ENCODE results near the gene RNF19B.

RNF19B gene

GRCh38 chr1:32902535-32902920 is 62.1 kb downstream of the RNF19B start:
- H3K4me3 ChIP-seq (ENCODE audit: low read depth, low read length) = no peak overlapping the region

GRCh38 chr1:32901823-32902534 is 62.6 kb downstream of the RNF19B start:
- peak overlapping the region; percentile 31 for H3K4me3 ChIP-seq (ENCODE audit: low read depth, low read length)

- H3K4me3 ChIP-seq (ENCODE audit: low read depth, low read length) = peak within 1 kb of the TSS; percentile 39
Measured at GRCh38 chr1:32900956-32901822, 63.4 kb downstream of the RNF19B start, which contains the start of gene TMEM54. TSS of gene TMEM54 (minus strand) at chr1:32901389. CDS start at chr1:32901238, 151 bp downstream.

DNA sequence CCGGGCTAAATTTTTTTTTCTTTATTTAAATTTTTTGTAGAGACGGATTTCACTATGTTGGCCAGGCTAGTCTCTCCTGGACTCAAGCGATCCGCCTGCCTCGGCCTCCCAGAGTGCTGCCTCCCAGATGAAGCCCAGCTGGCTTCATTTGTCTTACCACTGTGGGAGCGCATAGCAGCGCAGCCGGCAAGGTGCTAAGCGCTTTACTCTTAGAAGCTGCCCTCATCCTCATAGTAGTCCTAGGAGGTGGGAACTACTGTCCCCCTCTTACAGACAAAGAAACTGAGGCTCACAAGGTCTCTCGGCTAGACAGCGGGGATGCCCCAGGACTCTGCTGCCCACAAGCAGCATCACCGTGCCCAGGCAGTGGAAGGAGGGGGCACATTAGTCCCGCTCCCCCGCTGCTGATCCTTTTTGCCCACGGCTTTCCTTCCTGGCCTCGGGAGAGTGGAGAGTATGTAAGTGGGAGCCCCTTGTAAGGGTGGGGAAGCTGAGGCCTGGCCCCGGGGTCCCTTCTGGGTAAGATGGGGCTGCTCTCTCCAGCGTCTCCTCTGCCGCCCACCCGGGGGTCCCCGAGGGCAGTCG is 64.1 kb downstream of the RNF19B start:
- peak overlapping the region; percentile 39 for H3K4me3 ChIP-seq (ENCODE audit: low read depth, low read length)

DNA sequence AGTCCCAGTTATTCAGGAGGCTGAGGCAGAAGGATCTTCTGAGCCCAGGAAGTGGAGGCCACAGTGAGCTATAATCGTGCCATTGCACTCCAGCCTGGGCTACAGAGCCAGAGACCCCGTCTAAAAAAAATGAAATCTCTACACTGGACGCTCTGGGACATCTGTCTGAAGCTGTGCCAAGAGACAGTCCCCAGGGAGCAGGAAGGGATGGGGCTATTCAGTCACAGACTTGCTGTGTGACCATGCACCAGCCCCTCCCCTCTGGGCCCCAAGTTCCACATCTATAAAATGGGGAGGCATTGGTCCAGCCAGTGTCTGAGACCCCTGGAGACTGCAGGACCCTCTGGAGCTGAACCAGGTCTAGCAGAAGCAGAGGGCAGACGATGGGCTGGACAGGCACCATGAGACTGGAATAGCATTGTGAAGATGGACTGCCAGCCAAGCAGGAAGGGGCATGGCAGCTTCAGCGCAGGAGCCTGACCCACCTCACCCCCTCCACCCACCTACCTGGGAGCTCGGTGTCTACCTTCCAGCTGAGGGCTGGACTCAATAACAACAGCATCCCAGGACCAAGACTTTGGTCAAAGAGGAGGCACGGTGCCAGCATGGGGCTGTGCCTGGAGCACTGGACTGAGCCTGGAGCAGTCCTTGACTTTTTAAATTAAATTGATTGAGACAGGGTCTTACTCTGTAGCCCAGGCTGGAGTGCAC is 64.9 kb downstream of the RNF19B start:
- H3K4me3 ChIP-seq (ENCODE audit: low read depth, low read length) = no peak overlapping the region

DNA sequence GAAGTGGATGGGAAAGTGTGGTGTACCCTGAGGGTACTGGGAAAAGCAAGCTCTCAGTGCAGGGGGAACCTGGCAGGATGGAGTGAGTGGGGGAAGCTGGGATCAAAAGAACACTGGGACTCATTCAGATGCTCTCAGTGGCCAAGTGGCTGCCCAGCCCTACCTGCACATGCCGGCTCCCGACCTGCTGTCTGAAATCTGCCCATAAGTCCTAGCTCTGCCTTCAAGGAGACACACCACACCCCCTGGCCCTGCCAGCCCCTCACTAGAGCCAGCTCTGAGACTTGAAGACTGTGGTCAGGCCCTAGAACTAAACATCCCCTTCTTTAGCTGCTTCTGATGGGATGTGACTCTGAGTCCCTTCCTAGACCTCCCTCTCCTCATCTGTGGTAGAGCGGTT is 65.7 kb downstream of the RNF19B start:
- no peak overlapping the region for H3K4me3 ChIP-seq (ENCODE audit: low read depth, low read length)

GRCh38 chr1:32898056-32898455 is 66.6 kb downstream of the RNF19B start:
- no peak overlapping the region for H3K4me3 ChIP-seq (ENCODE audit: low read depth, low read length)

DNA sequence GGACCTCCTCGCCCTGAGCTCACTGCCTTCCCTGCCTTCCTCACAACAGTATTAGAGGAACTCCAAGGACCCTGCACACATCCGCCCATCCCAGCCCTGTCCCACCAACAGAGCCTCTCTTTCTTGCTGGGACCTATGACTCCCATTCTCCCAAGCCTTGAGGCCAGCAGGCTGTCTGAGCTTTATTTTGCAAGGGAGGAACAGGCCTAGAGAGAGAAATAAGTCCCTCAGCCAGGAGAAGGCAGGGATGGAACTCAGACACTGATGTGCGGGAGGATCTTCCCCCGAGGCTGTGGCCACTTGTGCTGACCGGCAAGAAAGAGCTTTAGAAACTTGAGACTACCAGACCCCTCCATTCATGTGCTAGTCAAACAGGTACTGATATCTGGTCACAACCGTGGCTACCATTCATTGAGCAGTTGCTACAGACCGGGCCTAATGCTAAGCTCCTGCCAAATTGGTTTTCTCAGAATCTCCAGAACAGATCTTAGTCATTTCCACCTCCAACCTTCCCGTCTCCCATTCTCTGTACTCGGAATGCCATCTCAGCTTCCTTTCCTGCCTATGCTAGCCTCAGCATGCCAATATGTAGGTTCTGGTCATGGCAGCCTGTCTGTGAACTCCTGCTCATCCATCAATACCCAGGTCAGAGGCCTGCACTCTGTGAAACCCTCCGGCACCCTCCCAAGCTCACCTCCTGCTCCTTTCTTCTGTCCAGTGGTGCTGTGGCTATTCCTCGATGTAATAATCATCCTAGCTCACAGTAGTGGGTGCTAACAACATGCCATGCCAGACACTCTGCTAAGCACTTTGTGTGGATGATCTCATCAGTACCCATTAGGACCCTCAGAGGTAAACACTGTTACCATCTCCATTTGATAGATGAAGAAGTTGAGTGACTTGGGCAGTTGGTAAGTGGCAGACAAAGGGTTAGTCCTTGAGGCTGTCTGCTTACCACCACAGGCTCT is 67.2 kb downstream of the RNF19B start:
- H3K4me3 ChIP-seq (ENCODE audit: low read depth, low read length) = no peak overlapping the region

- H3K4me3 ChIP-seq (ENCODE audit: low read depth, low read length) = no peak overlapping the region
Measured at GRCh38 chr1:32896451-32896850, 68.2 kb downstream of the RNF19B start.

- H3K4me3 ChIP-seq (ENCODE audit: low read depth, low read length) = no peak overlapping the region
Measured at GRCh38 chr1:32895325-32896215, 69.0 kb downstream of the RNF19B start.

GRCh38 chr1:32894681-32895080 is 69.9 kb downstream of the RNF19B start:
- H3K4me3 ChIP-seq (ENCODE audit: low read depth, low read length) = no peak overlapping the region

GRCh38 chr1:32894019-32894600 is 70.5 kb downstream of the RNF19B start:
- H3K4me3 ChIP-seq (ENCODE audit: low read depth, low read length) = peak overlapping the region; percentile 41

- peak overlapping the region; percentile 56 for H3K4me3 ChIP-seq (ENCODE audit: low read depth, low read length)
Measured at GRCh38 chr1:32893198-32894018, 71.2 kb downstream of the RNF19B start.

DNA sequence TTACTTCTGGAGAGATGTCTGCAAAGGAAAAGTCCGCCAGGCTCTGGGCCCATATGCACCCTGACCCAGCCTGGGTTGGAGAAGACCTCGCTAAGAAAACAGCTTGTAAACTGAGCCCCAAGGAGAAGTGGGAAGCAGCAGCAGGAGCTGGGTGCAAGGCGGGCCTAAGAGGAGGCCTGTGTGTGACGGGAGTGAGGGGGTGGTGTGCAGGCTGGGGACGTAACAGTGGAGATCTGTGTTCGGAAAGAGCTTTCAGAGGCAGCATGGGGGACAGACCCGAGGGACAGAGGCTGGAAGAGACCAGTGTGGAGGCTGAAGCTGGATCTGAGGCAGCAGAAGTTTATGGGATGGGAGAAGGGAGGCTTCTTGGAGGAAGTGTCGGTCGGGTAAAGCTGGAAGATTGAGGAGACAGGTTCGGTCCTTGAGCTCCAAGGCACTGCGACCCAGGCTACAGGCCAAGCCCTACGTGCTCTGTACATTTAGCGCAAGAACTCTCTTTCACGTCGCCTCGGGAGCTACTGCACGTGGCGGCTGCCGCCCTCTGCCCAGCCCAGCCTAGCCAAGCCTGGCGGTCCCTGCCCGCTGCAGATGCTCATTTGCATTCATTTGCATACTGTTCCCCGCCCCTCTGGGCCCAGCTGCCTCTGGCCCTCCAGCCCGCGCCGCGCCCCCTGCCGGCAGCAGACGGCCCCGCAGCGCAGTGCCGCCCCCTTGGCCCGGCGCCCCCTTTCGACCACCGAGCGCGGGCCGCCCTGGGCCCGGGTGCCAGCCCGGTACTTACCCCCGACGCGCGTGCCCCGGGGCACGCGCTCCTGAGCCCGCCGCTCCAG is 72.0 kb downstream of the RNF19B start:
- H3K4me3 ChIP-seq (ENCODE audit: low read depth, low read length) = peak overlapping the region; percentile 56

DNA sequence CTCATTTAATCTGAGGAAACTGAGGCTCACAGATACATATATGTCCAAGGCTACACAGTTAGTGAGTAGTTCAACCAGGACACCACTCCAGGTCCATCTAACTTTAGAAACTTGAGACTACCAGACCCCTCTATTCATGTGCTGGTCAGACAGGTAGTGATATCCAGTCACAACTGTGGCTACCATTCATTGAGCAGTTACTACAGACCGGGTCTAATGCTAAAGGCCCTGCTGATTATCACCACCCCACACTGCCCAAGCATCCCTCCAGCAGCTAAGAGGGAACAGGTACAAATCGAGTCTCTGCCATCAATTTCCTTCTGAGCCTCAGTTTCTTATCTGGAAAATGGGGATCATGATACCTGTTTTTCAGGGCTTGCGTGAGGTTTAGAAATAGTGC is 73.0 kb downstream of the RNF19B start:
- no peak overlapping the region for H3K4me3 ChIP-seq (ENCODE audit: low read depth, low read length)

DNA sequence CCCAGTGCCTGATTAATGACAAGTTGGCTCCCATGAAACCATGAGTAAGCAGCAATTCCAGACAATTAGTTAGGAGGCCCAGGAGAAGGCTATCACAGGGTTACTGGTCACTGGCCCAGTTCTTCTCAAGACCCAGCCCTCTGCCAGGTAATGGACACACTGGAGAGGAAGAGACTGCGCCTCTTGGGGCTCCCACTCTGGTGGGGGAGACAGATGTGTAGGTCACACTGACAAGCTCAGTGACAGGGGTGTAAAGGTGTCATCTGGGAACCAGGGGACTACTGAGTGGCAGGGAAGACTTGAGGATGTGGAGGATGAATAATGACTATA is 73.4 kb downstream of the RNF19B start:
- no peak overlapping the region for H3K4me3 ChIP-seq (ENCODE audit: low read depth, low read length)
